ENCODE results near the gene MYDGF.

GRCh38 chr19:4686700-4687099 is 16.6 kb upstream of the MYDGF start:
- no peak for TF ChIP-seq POLR2A (IDR thresholded peaks at IDR 0.05)
- no peak for TF ChIP-seq CTCF (IDR thresholded peaks at IDR 0.05)

All from adrenal gland (tissue), 5 donors.